Erythroblast (primary cell): ENCODE measurements around the gene ITPR2.
"Not testable (repeated sequence)": the region's sequence is repeated elsewhere in the genome, so short reads cannot be mapped to it uniquely, and the experiment has no call there.

Source experiments
- GATA1 ChIP-seq: IDR thresholded peaks from 2 replicates; pipeline ENCODE4 v1.6.1; 2011; ENCODE audit warnings: low read depth, mild to moderate bottlenecking, control low read depth, low read length, moderate library complexity
- POLR2A ChIP-seq: IDR thresholded peaks from 2 replicates; pipeline ENCODE4 v1.6.1; 2011; ENCODE audit warnings: mild to moderate bottlenecking, low read length

- TF ChIP-seq POLR2A, GATA1: not testable (repeated sequence)
These were observed 518.9 kb downstream of the ITPR2 start for GRCh38 chr12:26314103-26314502.
